Measurements from ENCODE around the gene TPD52L1.

TPD52L1 gene

DNA sequence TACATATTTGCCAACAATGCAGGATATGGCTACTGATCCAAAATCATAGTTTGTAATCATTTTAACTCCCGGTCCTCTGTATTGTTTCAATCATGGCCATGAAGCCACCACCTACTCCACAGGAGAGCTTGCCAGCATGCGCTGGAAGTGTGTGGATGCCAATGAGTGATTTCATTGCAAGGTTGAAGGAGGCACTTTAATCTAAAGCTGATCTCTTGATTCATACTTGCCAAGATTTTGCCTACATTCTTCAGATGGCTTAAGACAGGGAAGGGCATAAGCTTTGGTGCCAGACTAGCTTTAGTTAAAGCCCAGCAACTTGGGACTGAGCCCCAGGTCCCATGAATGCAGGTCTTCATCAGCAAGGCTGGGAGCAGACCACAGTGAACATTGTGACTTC, 58.8 kb downstream of the TPD52L1 start:
- DNase-seq = no peak

DNA sequence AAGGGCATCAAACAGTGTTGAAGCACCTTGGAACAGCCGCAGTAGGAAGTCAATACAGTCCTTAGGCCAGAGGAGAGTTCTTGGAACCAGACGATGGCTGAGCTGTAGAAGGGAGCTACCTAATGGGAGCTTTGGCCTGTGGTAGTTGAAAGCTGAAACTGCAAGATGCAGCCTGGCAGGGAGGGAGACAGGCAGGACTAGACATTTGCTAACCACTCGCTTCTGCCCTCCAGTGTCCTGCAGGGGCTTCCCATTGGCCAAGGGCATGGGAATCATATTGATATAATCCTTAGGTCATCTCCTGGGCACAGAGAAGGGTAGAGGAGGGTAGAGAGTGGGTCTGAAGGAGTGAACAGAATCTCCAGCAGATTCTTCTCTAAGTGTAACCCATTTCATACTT, 60.4 kb downstream of the TPD52L1 start:
- no peak for DNase-seq

DNA sequence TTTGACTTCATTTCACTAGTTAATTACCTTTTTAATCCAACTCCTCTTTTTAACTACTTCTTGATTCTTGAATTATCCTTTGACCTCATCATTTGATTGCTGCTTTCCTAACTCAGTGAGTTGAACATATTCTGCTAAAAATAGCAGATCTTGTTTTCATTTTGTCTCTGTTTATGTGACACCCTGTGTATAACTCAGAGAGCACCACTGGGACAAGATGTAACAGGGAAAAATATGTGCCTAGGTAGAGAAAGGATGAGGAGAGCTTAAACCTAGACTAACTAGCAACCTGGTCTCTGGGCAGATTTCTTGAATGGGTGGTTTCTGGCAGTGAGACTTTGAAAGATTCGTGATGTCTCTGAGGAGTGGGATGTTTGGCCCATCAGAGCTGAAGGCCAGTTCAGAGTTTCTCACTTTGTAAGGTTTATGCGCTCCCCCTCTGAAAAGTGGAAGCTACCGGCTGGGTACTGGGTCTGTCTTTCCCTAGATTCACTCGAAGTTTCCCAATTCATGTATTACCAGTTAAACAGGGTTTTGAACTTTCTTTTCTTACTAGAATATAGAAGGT, 61.8 kb downstream of the TPD52L1 start:
- DNase-seq = no peak

DNA sequence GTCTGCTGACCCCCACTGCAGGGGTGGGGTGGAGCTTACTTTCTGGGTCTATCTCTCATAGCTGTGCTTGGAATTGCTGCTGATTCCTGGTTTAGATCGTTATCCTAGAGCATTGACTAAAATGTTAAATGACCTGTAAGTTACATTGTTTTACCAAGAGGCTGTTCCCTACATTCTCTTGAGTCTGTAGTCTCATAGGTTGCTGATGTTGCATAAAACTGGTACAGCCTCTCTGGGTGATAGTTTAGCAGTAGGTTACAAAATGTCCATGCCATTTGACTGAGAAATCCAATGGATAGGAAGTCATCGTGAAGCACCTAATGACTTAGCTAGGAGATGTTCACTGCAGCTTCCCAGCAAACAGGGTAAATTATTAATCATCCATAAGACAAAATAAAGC, 62.4 kb downstream of the TPD52L1 start:
- no peak for DNase-seq

DNA sequence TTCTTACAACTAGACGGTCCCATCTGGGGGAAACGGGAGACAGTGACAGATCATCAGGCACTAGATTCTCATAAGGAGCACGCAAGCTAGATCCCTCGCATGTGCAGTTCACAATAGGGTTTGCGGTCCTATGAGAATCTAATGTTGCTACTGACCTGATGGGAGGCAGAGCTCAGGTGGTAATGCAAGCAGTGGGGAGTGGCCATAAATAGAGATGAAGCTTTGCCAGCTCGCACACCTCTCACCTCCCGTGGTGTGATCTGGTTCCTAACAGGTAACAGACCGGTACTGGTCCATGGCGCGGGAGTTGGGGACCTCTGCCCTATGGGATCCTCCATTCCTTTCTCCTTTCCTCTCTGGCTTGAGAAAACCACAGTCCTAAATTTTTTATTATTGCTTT, 63.8 kb downstream of the TPD52L1 start:
- DNase-seq = no peak

DNA sequence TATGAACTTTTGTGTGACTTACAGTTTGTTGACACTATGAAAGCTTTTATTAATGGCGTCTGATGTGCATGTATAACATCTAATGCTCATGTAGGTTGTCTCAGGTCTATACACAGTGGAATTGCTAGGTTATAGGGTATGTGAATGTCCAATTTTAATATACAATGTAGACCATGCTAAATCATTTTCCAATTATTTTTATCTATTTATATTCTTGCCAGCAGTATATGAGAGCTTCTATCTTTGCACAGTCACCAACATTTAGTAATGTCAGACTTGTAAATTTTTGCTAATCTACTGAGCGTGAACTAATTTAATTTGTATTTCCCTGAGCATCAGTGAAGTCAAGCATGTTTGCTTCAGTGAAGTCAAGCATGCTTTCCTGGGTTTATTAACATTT, 64.4 kb downstream of the TPD52L1 start:
- DNase-seq = no peak

DNA sequence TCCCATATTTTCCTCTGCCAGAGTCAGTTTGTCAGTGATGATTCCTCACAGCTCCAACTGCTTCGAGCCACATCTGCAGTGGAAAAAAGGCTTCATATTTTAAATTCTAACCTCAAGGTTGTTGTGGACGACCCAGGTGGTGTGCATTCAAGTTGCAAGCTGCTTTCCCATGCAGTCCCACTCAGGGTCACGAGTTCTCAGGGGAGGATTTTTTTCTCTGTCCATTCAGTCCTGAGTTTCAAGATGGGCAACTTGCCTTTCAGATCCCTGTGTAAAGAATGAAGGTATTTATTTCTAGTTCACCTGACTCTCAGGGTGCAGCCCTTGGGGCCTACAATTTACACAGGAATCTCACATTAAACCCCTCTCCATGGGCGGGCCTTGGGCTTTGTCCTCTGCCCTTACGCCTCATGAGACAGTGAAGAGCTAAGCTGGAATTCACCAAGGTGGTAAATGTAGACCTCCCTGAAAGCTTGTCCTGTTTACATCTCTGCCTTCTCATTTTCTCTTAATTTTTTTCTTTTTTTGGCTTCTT, 65.9 kb downstream of the TPD52L1 start:
- no peak for DNase-seq

DNA sequence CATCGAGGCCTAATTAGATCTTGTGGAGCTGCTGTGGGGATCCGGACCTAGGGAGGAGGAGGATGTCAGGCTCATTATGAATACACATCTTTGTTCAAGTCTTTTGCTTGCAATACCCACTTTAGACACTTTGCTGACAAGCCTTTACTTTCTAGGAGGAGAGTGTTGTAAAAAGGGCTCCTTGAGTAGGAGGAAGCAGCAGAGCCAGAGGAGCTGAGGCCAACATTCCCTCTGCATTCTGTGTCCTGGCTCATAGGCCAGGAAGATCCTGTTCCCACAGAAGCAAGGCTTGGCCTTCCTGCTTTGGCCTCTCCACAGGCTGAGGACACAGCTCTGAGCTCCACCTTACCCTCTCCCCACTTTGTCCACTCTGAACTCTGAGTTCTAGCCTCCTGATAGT, 67.1 kb downstream of the TPD52L1 start:
- DNase-seq = no peak

DNA sequence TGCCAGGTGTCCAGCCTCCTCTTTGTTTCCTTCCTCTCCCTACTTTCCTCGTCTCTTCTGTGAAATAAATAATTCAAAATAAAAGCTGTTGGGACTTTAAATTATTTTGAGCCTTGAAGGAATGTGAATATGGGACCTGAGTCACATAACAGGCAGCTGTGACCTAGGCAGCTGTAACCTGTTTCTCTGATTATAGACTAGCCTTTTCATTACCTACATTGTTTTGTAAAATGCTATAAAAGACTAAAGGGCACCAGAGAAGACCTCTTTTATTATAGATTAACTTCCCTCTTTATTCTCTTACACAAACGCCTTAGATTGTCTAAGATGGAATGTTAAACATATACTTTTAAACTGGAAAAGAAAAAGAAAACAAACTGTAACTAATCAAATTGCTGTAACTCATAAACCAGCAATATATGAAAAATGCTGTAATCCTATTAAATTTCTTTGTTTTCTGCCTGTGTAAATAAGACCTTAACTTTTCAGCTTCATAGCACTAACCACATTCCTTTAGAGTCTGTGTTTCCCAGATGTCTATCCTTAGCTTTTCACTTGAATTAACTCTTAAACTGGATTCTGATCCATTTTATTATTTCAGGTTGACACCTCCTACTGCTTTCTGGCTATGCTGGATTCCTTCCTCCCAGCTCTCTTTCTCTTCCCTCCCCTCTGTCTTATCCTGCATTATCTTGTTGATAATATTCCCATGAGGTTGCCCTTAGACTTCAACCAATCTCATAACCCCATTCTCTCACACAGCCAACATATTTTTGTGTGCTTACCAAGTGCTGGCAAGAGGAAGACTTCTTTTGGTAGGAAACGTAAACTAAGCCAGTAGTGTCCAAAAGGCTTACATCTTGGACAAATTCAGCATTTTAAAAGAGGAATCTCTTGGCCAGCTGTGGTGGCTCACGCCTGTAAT, 69.2 kb downstream of the TPD52L1 start:
- no peak for DNase-seq

DNA sequence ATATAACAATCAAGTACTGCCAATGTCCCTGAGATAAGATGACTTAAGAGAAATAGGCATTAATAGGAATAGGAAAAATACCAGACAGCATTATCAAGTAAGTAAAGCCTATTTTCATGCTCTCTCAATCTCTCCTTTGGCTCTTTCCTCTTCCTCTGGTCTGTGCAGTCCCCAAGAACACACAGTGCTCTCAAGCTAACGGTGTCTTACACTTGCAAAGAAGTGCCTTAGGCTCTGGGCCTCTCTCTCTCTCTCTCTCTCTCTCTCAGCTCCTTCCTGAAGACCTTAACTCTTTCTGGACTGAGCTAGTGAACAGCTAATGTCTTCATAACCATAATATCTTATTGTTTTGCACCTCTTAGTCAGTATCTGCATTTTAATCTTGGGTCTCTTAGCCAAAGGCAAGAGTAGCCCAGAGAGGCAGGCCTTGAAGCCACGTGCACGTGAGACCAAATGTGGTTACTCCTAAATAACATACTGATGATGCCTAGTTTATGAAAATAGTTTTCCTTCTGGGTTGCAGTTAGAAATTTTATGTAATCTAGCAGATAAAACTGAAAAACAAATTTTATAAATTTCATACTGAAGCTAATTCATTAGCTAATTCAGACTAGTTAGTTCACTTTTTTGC, 70.8 kb downstream of the TPD52L1 start:
- no peak for DNase-seq

DNA sequence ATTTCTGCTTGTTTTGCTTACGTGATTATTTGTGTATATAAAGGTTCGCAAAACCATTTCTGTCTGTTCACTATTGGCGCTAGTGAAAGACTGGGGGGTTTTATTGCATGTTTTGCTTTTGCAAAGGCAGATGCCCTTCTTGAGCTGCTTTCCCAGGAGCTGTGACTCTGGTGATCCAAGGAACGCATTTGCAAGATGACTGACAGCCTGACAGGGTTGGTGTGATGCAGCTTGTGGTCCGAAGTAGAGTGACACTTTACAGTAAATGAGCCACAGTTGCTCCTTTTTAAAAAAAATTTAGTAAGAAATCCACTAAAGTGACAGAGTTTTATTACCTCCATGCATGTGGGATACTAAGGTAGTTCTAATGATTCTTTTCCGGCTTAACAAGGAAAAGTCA, 73.7 kb downstream of the TPD52L1 start:
- no peak for DNase-seq

DNA sequence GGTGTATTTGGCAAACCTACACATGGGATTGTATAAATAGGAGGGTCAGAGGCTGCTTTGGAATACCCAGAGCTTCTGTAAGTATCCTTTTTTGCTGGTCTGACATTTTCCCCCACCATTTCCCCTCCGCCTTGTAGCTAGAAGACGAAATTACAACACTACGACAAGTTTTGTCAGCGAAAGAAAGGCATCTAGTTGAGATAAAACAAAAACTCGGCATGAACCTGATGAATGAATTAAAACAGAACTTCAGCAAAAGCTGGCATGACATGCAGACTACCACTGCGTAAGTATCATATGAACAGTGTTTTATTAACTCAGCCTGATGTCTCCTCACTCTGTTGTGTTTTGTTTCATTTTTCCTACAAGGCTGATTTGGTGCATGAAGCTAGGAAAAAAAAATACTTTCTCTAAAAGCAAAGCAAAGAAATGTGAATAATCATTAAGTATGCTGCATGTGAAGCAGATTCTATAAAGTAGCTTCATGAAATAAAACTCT, 75.5 kb downstream of the TPD52L1 start:
- DNase-seq = no peak

DNA sequence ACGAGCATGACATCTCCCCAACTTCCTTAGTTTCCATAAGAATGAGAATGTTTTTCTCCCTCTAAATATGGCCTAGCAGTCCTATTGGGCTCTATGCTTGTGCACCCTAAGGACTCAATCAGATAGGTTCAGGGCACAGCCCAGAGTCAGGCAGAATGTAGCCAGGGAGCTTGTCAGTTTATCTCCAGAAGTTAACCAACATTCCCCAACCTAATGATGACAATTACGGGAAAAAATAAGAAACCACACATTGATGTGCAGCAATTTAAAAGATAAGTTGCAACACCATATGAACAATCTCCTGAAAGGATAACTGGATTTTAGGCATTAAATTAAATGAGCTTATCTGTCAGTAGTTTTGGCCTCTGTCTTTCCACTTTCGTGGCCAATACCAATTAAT, 77.1 kb downstream of the TPD52L1 start:
- no peak for DNase-seq

DNA sequence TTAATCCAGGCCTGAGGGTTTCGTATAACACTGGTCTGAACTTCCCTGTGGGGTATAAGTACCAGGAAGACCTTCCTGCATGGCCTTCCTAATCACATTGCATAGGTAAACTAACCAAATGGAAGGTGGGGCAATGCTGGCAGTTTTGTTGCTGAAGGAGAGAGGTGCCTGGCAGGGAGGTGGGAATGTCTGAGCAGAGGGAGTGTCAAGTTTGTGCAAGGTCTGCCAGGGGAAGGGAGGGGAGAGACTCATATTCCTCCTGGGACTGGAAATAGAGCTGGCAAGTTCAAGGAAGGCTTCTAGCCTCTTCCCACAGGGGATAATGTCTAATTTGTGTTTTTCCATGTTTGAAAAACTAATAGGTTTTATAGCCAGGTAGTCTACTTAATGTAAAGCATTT, 77.6 kb downstream of the TPD52L1 start:
- no peak for DNase-seq

DNA sequence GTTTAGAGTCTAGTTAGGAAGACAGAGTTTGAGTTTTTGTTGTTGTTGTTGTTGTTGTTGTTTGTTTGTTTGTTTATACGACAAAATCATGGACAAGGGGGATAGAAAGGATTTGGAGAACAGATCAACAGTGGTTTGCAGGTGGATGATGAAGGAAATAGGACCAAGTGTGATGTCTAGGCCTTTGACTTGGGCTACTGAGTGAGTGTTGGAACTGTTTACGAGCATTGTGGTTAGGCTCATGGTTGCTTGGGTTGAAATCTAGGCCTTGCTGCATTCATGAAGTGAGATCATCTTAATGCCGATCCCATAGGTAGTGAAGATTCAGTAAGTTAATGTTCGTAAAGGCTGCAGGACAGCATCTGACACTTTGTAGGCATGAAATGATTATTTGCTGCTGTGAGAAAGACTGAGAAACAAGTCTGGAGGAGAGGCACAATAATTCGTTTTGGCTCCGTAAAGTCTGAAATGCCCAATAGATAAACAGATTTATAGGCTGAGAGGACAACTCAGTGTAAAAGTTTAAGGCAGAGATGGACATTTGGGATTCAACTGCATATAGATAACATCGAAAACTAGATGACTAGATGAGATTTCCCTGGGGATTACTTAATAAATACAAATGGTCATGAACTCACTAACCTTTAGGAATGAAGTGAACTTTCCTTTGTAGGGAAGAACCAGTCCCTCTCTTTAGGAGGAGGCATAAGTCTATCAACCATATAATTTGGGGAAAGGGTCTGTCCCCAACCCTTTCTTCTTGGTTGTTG, 78.2 kb downstream of the TPD52L1 start:
- DNase-seq = no peak

DNA sequence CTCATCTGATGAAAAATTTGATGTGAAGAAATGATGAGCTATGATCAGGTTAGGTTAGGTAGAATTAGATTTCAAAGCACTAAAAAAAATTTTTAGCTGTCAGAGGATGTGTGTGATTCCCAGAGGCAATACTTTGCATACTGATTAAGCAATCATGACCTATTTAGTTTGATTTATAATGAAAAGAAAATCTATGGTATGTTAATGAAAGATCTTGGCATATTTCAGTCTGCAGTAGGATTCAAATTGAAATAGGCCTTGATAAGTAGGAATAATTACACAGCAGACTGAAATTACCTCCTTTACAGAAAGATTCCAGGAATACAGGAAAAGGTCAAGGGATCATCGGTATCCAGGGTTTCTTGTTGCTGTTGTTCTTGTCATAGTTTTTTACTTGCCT, 78.9 kb downstream of the TPD52L1 start:
- DNase-seq = no peak

DNA sequence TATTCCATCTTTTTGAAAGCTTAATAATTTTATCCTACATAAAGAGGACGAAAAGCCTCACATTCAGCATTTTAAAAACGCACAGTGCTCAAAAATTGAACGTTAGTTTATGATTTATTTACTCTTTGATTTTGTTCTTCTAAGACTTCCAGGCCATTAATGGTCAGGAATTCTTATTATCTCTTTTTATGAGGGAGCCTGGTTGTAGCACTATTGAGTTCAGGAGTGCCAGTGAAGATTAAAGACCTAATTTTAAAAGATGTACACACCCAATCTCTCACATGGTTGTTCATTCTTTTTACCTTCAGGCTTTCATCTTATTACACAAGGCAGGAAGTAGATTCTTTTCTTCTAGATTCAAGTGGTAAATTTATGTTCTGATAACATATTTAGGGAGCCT, 79.6 kb downstream of the TPD52L1 start:
- no peak for DNase-seq

DNA sequence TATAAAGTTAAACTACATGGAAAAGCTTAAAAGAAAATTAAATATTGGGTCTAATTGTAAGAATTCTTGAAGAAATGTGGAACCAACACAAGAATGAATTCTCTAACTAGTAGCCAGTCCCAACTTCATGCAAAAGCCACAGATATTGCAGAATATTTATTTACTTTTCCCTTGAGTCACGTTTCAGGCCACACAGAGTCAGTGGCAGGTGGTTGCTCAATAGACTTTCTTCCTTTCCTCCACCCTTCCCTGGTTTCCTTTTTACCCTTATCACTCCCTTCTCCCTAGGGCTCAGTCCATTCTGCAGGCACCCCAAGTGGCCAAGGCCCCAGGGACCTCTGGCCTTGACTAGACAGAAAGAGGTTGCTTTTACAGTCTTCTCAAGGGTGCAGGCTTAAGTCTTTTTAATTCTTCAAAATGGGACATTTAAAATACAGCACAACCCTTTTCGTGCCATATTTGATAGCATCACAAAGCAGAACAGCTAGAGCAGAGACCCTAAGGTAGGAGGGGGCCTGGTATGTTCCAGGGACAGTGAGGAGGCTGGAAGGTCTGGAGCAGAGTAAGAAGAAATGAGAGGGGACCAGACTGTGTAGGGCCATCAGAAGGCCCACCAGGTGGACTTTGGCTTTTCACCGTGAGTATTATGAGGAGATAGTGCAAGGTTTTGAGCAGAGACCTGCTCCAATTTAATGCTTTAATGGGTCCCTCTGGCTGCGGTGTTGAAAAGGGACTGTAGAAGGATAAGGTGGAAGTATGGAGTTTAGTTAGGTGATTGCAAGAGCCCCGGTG, 83.2 kb downstream of the TPD52L1 start:
- DNase-seq = no peak

DNA sequence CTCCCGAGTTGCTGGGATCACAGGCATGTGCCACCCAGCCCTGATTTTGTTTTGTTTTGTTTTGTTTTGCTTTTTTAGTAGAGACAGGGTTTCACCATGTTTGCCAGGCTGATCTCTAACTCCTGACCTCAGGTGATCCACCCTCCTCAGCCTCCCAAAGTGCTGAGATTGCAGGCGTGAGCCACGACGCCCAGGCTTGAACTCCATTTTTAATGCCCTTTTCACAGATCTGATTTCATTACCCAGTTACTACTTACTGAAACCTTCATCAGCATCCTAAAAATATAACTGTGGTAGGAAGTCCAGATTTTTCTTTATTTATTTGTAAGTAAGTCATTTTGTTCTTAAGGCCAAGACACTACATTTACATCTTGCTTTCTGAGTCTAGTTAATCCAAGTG, 84.2 kb downstream of the TPD52L1 start:
- DNase-seq = no peak

DNA sequence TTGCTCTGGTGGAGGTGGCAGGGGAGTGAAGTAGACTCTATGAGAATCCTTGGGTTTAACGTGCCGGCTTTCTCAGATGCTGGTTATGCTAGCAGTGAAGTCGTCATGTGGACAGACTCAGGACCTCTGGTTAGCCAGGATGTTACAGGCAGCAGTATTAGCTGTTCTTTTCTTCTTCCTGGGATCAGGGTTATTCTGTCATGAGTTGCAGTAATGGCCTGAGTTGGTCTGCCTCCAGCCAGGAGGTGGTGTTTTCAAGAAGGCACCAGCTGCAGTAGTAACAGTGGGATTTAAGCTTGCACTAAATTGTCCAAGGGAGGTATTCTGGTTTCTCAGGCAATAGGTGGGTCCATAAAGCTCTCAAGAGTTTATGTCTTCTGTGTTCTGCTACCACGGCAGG, 91.5 kb downstream of the TPD52L1 start:
- DNase-seq = no peak

DNA sequence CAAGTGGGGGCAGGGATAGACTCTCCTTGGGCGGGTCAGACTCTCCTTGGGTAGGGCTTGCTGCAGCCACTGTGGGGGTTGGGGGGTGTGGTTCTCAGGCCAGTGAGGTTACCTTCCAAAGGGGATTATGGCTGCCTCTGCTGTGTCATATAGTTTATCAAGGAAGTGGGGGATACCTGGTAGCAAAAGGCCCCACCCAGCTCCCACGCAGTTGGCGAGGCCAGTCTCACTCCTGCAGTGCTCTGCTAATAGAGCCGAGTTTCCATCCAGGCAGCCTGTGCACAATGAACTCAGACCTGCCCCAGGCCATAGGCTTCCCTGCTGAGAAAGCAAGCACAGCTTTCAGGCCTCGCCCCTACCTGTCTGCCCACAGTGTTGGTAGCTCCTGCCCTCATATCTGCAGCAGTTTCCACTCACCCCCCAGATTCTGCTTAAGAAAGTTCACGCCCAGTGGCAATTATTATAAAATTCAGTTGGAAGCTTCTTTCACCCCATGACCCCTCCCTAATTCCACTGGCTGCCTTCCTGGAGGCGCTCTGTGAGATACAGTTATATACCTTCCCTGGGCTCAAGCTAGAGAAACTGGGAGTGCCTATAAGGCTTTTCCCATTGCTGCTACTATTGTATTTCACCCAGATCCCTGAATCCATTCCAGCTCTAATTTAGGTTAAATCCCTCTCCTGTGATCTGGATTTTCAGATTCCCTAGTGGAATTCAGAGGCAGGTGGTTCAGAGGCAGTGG, 92.1 kb downstream of the TPD52L1 start:
- DNase-seq = no peak
